GM12878 (cell line): ENCODE measurements around the gene OR8D1. TPM values are rescaled to one million over a fixed set of nuclear protein-coding genes. Genes with fewer than 3 reads are reported as not detected.

Experiments
- ATAC-seq: fragments of 200-7000 bp; cut with Tn5 transposase; 3 replicates; pipeline ENCODE4 v1.9.1; 2020; ENCODE audit warnings: mild to moderate bottlenecking, moderate library complexity
- BruUV-seq: library from RNA; stranded (reverse); fragments of 400-500 nt; replicated peaks from 2 replicates; lab custom pipeline; 2021; lab: Mats Ljungman, UMichigan
- CTCF ChIA-PET: fragments of 300-600 bp; sonication (Branson Sonifier 250); formaldehyde crosslinking; extraction: SDS; loops from one replicate; lab custom pipeline; 2021; ENCODE audit warnings: inconsistent platforms; lab: Yijun Ruan, JAX
- POLR2A ChIA-PET: fragments of 350-600 bp; formaldehyde crosslinking; extraction: SDS; loops from one replicate; lab custom pipeline; 2021; ENCODE audit warnings: inconsistent platforms; lab: Charles Lee
- RAD21 ChIA-PET: fragments of 300-600 bp; sonication (Branson Sonifier 250); formaldehyde crosslinking; loops from one replicate; lab custom pipeline; 2023; ENCODE audit warnings: antibody characterized with exemption; ENCODE audit not compliant: unreplicated experiment; lab: Charles Lee
- SMC1A ChIA-PET: fragments of 300-600 bp; sonication (Branson Sonifier 250); formaldehyde crosslinking; loops from one replicate; lab custom pipeline; 2023; ENCODE audit not compliant: unreplicated experiment, uncharacterized antibody; lab: Charles Lee
- DNase-seq: peaks from one replicate; pipeline ENCODE4 v3.0.0-alpha.2; 2011; ENCODE audit warnings: low read depth, low spot score
- FAIRE-seq: peaks from 3 replicates; lab custom pipeline; 2011; peaks lifted over from hg19 to GRCh38; lab: Jason Lieb, UNC
- H2AFZ ChIP-seq: 2 replicates; pipeline ENCODE4 v1.6.0; 2011; ENCODE audit warnings: low read depth, low read length, control low read depth; ENCODE audit not compliant: control insufficient read depth
- H3K27ac ChIP-seq: 2 replicates; pipeline ENCODE4 v1.5.1; 2011; ENCODE audit warnings: control low read depth; ENCODE audit not compliant: control insufficient read depth, insufficient read depth
- H3K27me3 ChIP-seq, 2 experiments: replicated peaks in 1 of 2; 2 replicates each; pipeline versions ENCODE4 v1.6.0 to v1.6.1; 2011; ENCODE audit warnings: low read length in 1 of 2; ENCODE audit not compliant: control insufficient read depth in 2 of 2, insufficient read depth in 2 of 2
- H3K36me3 ChIP-seq, 2 experiments: 2 replicates each; pipeline ENCODE4 v1.5.1; 2011; ENCODE audit warnings: low read length in 1 of 2; ENCODE audit not compliant: control insufficient read depth in 2 of 2, insufficient read depth in 2 of 2
- H3K4me1 ChIP-seq: 2 replicates; pipeline ENCODE4 v1.6.1; 2011; ENCODE audit warnings: mild to moderate bottlenecking, low read length, moderate library complexity, mixed read lengths; ENCODE audit not compliant: control insufficient read depth, insufficient read depth
- H3K4me2 ChIP-seq: 2 replicates; pipeline ENCODE4 v1.6.0; 2011; ENCODE audit warnings: control low read depth; ENCODE audit not compliant: control insufficient read depth, insufficient read depth
- H3K4me3 ChIP-seq: fragments of 200-600 bp; sonication (generic); 2 replicates; pipeline ENCODE4 v1.5.1; 2016
- H3K79me2 ChIP-seq: 2 replicates; pipeline ENCODE4 v1.6.0; 2011; ENCODE audit warnings: low read length; ENCODE audit not compliant: control insufficient read depth, insufficient read depth
- H3K9ac ChIP-seq: 2 replicates; pipeline ENCODE4 v1.8.0; 2011; ENCODE audit warnings: low read length, control low read depth, mixed read lengths; ENCODE audit not compliant: control insufficient read depth, insufficient read depth
- H3K9me3 ChIP-seq: replicated peaks from 3 replicates; pipeline ENCODE4 v1.5.1; 2011; ENCODE audit warnings: mild to moderate bottlenecking, low read length; ENCODE audit not compliant: control insufficient read depth, insufficient read depth
- H4K20me1 ChIP-seq: 2 replicates; pipeline ENCODE4 v1.6.0; 2011; ENCODE audit not compliant: control insufficient read depth, insufficient read depth
- ATF3 ChIP-seq: IDR thresholded peaks from 2 replicates; pipeline ENCODE4 v1.6.1; 2011; ENCODE audit warnings: low read depth, mild to moderate bottlenecking, low read length, moderate library complexity, borderline replicate concordance; ENCODE audit errors: extremely low read depth
- CBFB ChIP-seq: IDR thresholded peaks from 2 replicates; pipeline ENCODE4 v1.6.1; 2016; ENCODE audit warnings: antibody characterized with exemption, low read depth
- CEBPZ ChIP-seq: fragments of 150-350 bp; IDR thresholded peaks from 2 replicates; pipeline ENCODE4 v1.6.1; 2016; ENCODE audit warnings: low read depth, low read length
- FOXM1 ChIP-seq: IDR thresholded peaks from 2 replicates; pipeline ENCODE4 v1.6.1; 2012; ENCODE audit warnings: low read depth, mild to moderate bottlenecking, inconsistent platforms, low read length, moderate library complexity
- HCFC1 ChIP-seq: fragments of 150-350 bp; IDR thresholded peaks from 2 replicates; pipeline ENCODE4 v1.6.1; 2014; ENCODE audit warnings: low read length
- JUNB ChIP-seq: IDR thresholded peaks from 2 replicates; pipeline ENCODE4 v1.6.1; 2016; ENCODE audit warnings: antibody characterized with exemption, mild to moderate bottlenecking
- LARP7 ChIP-seq: fragments of 450-650 bp; IDR thresholded peaks from 2 replicates; pipeline ENCODE4 v1.6.1; 2017; ENCODE audit warnings: mild to moderate bottlenecking
- MXI1 ChIP-seq: fragments of 150-350 bp; IDR thresholded peaks from 2 replicates; pipeline ENCODE4 v1.6.1; 2011; ENCODE audit warnings: low read depth, mild to moderate bottlenecking, inconsistent platforms, low read length, improper control_type of control experiment
- PKNOX1 ChIP-seq: fragments of 450-650 bp; IDR thresholded peaks from 2 replicates; pipeline ENCODE4 v1.6.1; 2016; ENCODE audit warnings: mild to moderate bottlenecking
- ZNF384 ChIP-seq: IDR thresholded peaks from 2 replicates; pipeline ENCODE4 v1.6.1; 2012; ENCODE audit warnings: low read depth, mild to moderate bottlenecking, low read length, improper control_type of control experiment, borderline replicate concordance
- ZSCAN29 ChIP-seq: fragments of 450-650 bp; IDR thresholded peaks from 2 replicates; pipeline ENCODE4 v1.6.1; 2017; ENCODE audit warnings: mild to moderate bottlenecking, moderate library complexity
- WGBS: methylation state at CpG from one replicate; pipeline ENCODE4 v1.1.6; 2016; ENCODE audit warnings: low lambda C conversion rate; ENCODE audit not compliant: insufficient replicate concordance, insufficient coverage; ENCODE audit errors: missing lambda C conversion rate; 5-methylcytosine and 5-hydroxymethylcytosine counted together
- in situ Hi-C: fragments of 300-500 bp; cut with MboI; formaldehyde crosslinking; loops from 9 replicates; pipeline ENCODE4 v1.14.3; 2018; ENCODE audit warnings: mixed read lengths
- intact Hi-C: fragments of 100-400 bp; cut with micrococcal nuclease; formaldehyde crosslinking; loops from one replicate; pipeline ENCODE4 v1.14.2; 2022; ENCODE audit not compliant: unreplicated experiment
- polyA plus RNA-seq, 11 experiments: library from polyadenylated mRNA; depleted of rRNA in 4 of 11; unstranded in 6 of 11; stranded (reverse) in 5 of 11; fragments of >200 nt; fragmentation: Nextera tagmentation in 4 of 11; fragmentation: Illumina TruSeq in 1 of 11; extraction: Ambion mirVana in 4 of 11; extraction: Trizol in 1 of 11; gene quantifications; 1 replicate in 1 of 11; 2 replicates in 10 of 11; pipeline versions ENCODE4 v1.2.1 to v1.2.3, GENCODE V29; 2011 to 2016; ENCODE audit warnings: inconsistent platforms in 2 of 11, missing spikeins in 2 of 11, low read depth in 1 of 11
- total RNA-seq, 4 experiments: library from RNA; depleted of rRNA in 3 of 4; stranded (reverse); fragments of >200 nt in 3 of 4; fragmentation: Illumina TruSeq in 1 of 4; extraction: Trizol in 1 of 4; gene quantifications; 2 replicates each; pipeline versions ENCODE4 v1.2.1 to v1.2.3, GENCODE V29; 2013 to 2021
- TF ChIP-seq, protein P1 (sequence below): fragments of 150-350 bp; IDR thresholded peaks from 2 replicates; pipeline ENCODE4 v1.6.1; 2014; ENCODE audit warnings: mild to moderate bottlenecking, low read depth, low read length

OR8D1 gene
- total and polyA plus RNA-seq, 10 of the 15 experiments (the other 5 are each of a cell fraction or from before 2014, with no cell fraction given), result not detected

DNA sequence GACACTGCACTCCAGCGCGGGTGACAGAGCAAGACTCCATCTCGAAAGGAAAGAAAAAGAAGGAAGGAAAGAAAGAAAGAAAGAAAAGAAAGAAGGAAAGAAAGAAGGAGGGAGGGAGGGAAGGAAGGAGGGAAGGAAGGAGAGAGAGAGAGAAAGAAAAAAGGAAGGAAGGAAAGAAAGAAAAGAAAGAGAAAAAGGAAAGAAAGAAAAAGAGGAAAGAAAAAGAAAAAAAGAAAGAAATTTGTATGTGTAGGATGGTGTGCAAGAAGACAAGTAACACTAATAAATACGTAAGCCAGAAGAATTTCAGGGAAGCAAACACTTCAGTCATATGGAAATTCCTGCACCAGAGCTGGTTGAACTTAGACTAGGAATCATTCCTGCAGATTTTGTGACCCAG is 618 bp downstream of the OR8D1 start:
- in situ Hi-C loops, result no loop called here
- FAIRE-seq, result no peak

GRCh38 chr11:124311670-124312069 is 2.1 kb downstream of the OR8D1 start:
- no TSS peak for BruUV-seq
- TF ChIP-seq, protein P1, sequence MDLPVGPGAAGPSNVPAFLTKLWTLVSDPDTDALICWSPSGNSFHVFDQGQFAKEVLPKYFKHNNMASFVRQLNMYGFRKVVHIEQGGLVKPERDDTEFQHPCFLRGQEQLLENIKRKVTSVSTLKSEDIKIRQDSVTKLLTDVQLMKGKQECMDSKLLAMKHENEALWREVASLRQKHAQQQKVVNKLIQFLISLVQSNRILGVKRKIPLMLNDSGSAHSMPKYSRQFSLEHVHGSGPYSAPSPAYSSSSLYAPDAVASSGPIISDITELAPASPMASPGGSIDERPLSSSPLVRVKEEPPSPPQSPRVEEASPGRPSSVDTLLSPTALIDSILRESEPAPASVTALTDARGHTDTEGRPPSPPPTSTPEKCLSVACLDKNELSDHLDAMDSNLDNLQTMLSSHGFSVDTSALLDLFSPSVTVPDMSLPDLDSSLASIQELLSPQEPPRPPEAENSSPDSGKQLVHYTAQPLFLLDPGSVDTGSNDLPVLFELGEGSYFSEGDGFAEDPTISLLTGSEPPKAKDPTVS, result no peak
- TF ChIP-seq HCFC1 (no peak), PKNOX1 (no peak), MXI1 (no peak), CBFB (no peak), ZNF384 (no peak), FOXM1 (no peak), LARP7 (no peak), ZSCAN29 (no peak), JUNB (no peak), ATF3 (no peak), CEBPZ (no peak)

More for the DNA sequence above, 618 bp downstream of the OR8D1 start:
- no peak for TF ChIP-seq ZNF384
- TF ChIP-seq, all 136 proteins: peak for 0
- H3K4me2 ChIP-seq, result no peak overlapping the region
- H3K9me3 ChIP-seq, result no peaks in the 10 kb centered on the region
- no peaks in the 10 kb centered on the region for H4K20me1 ChIP-seq
- ChIA-PET SMC1A (no interaction called here), RAD21 (interaction anchor here (0.7 kb wide), 1 partner anchor 17 kb away, joined by 5 read pairs; no protein-coding TSS in a partner anchor), POLR2A (no interaction called here), CTCF (no interaction called here)
- intact Hi-C loops, result no loop called here
- H3K79me2 ChIP-seq, result no peaks in the 10 kb centered on the region
- 55% methylated on average over 4 of the region's 4 CpGs for WGBS
- DNase-seq, result no peak
- BruUV-seq, result no TSS peak
- H3K36me3 ChIP-seq, result no peaks in the 10 kb centered on the region
- H3K9ac ChIP-seq, result no peak overlapping the region
- no peak overlapping the region for H3K27ac ChIP-seq
- H2AFZ ChIP-seq, result no peak overlapping the region
- ATAC-seq, result no peak
- no peaks in the 10 kb centered on the region for H3K4me1 ChIP-seq
- H3K27me3 ChIP-seq, result no peaks in the 10 kb centered on the region
- no peak overlapping the region for H3K4me3 ChIP-seq

More at GRCh38 chr11:124311670-124312069, 2.1 kb downstream of the OR8D1 start:
- SMC1A ChIA-PET, result no interaction called here
- H3K9me3 ChIP-seq, result no peaks in the 10 kb centered on the region
- no peaks in the 10 kb centered on the region for H3K4me1 ChIP-seq
- POLR2A ChIA-PET, result no interaction called here
- H3K79me2 ChIP-seq, result no peaks in the 10 kb centered on the region
- intact Hi-C loops (no loop called here), in situ Hi-C loops (no loop called here)
- no peak overlapping the region for H2AFZ ChIP-seq
- no peaks in the 10 kb centered on the region for H3K27me3 ChIP-seq
- H3K4me2 ChIP-seq, result no peak overlapping the region
- RAD21 ChIA-PET, result no interaction called here
- FAIRE-seq (no peak), DNase-seq (no peak), ATAC-seq (no peak)
- H3K27ac ChIP-seq, result no peak overlapping the region
- H3K9ac ChIP-seq, result no peak overlapping the region
- H4K20me1 ChIP-seq, result no peaks in the 10 kb centered on the region
- CTCF ChIA-PET, result no interaction called here
- H3K36me3 ChIP-seq, result no peaks in the 10 kb centered on the region
- H3K4me3 ChIP-seq, result no peak overlapping the region
